A673 (cell line): Measurements from ENCODE around the gene CYS1.
"Not testable (repeated sequence)": the region's sequence is repeated elsewhere in the genome, so short reads cannot be mapped to it uniquely, and the experiment has no call there.

ENCODE experiments used
- EZH2 ChIP-seq: fragments of 200-600 bp; sonication (generic); IDR thresholded peaks from 2 replicates; pipeline ENCODE4 v1.6.1; 2017; ENCODE audit warnings: borderline replicate concordance, low read depth, mild to moderate bottlenecking, mixed read lengths, antibody characterized with exemption, low read length; ENCODE audit not compliant: poor library complexity, severe bottlenecking
- TF ChIP-seq, protein P1 (sequence below): fragments of 300-800, 200-600 bp; sonication (generic); conservative IDR thresholded peaks from 2 replicates; pipeline ENCODE4 v1.5.1; 2017; ENCODE audit warnings: low read depth, mild to moderate bottlenecking, antibody characterized with exemption, low read length, moderate library complexity, mixed read lengths

DNA sequence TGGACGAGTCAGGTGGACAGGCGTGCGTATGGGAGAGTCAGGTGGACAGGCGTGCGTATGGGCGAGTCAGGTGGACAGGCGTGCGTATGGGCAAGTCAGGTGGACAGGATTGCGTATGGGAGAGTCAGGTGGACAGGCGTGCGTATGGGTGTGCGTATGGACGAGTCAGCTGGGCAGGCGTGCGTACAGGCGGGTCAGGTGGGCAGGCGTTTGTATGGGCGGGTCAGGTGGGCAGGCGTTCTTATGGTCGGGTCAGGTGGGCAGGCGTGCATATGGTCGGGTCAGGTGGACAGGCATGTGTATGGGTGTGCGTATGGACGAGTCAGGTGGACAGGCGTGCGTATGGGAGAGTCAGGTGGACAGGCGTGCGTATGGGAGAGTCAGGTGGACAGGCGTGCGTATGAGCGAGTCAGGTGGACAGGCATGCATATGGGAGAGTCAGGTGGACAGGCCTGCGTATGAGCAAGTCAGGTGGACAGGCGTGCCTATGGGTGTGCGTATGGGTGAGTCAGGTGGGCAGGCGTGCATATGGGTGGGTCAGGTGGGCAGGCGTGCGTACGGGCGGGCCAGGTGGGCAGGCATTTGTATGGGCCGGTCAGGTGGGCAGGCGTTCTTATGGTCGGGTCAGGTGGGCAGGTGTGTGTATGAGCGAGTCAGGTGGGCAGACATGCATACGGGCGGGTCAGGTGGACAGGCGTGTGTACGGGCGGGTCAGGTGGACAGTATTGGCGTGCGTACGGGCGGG is 69.2 kb downstream of the CYS1 start:
- TF ChIP-seq, protein P1, sequence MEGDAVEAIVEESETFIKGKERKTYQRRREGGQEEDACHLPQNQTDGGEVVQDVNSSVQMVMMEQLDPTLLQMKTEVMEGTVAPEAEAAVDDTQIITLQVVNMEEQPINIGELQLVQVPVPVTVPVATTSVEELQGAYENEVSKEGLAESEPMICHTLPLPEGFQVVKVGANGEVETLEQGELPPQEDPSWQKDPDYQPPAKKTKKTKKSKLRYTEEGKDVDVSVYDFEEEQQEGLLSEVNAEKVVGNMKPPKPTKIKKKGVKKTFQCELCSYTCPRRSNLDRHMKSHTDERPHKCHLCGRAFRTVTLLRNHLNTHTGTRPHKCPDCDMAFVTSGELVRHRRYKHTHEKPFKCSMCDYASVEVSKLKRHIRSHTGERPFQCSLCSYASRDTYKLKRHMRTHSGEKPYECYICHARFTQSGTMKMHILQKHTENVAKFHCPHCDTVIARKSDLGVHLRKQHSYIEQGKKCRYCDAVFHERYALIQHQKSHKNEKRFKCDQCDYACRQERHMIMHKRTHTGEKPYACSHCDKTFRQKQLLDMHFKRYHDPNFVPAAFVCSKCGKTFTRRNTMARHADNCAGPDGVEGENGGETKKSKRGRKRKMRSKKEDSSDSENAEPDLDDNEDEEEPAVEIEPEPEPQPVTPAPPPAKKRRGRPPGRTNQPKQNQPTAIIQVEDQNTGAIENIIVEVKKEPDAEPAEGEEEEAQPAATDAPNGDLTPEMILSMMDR, result not testable (repeated sequence)
- TF ChIP-seq EZH2, result not testable (repeated sequence)
